Neural cell (in vitro differentiated cells): Measurements from ENCODE around the gene DNAJC5. TPM values are rescaled to one million over a fixed set of nuclear protein-coding genes. Genes with fewer than 3 reads are reported as not detected.

Experiments used
- H2AFZ ChIP-seq: fragments of 200-600, 300-800 bp; sonication (generic), shearing (Covaris generic); 2 replicates; pipeline ENCODE4 v1.6.0; 2014; ENCODE audit warnings: low read depth, mild to moderate bottlenecking, antibody characterized with exemption, low read length, moderate library complexity
- H3F3A ChIP-seq: fragments of 200-600 bp; shearing (Covaris generic); 2 replicates; pipeline ENCODE4 v1.6.1; 2016; ENCODE audit warnings: mild to moderate bottlenecking, moderate library complexity, mixed read lengths, antibody characterized with exemption, low read length; ENCODE audit not compliant: insufficient read depth, poor library complexity, severe bottlenecking
- H3K27ac ChIP-seq: fragments of 200-600, 300-800 bp; sonication (generic), shearing (Covaris generic); 2 replicates; pipeline ENCODE4 v1.5.1; 2014; ENCODE audit warnings: mild to moderate bottlenecking, low read length, moderate library complexity
- H3K27me3 ChIP-seq: fragments of 300-800, 200-600 bp; sonication (generic), shearing (Covaris generic); 2 replicates; pipeline ENCODE4 v1.6.0; 2014; ENCODE audit warnings: mild to moderate bottlenecking, low read depth, low read length, moderate library complexity; ENCODE audit not compliant: insufficient read depth
- H3K36me3 ChIP-seq: fragments of 300-800, 200-600 bp; sonication (generic), shearing (Covaris generic); 2 replicates; pipeline ENCODE4 v1.5.1; 2014; ENCODE audit warnings: mild to moderate bottlenecking, antibody characterized with exemption, low read length, moderate library complexity; ENCODE audit not compliant: insufficient read depth
- H3K4me2 ChIP-seq: fragments of 300-800, 200-600 bp; sonication (generic), shearing (Covaris generic); 2 replicates; pipeline ENCODE4 v1.6.0; 2014; ENCODE audit warnings: mild to moderate bottlenecking, low read length
- H3K4me3 ChIP-seq: fragments of 300-800, 200-600 bp; sonication (generic), shearing (Covaris generic); 2 replicates; pipeline ENCODE4 v1.5.1; 2014; ENCODE audit warnings: mild to moderate bottlenecking, low read length, moderate library complexity
- H3K79me2 ChIP-seq: fragments of 200-600 bp; shearing (Covaris generic); replicated peaks from 2 replicates; pipeline ENCODE4 v1.6.0; 2014; ENCODE audit warnings: mild to moderate bottlenecking, low read length, moderate library complexity; ENCODE audit not compliant: insufficient read depth
- H3K9ac ChIP-seq: fragments of 300-800, 200-600 bp; sonication (generic), shearing (Covaris generic); 2 replicates; pipeline ENCODE4 v1.6.1; 2016; ENCODE audit warnings: mild to moderate bottlenecking, low read length, mixed read lengths
- H3K9me2 ChIP-seq: fragments of 200-600 bp; shearing (Covaris generic); 2 replicates; pipeline ENCODE4 v1.6.1; 2016; ENCODE audit warnings: mild to moderate bottlenecking, low read length, mixed read lengths; ENCODE audit not compliant: insufficient read depth
- H3K9me3 ChIP-seq: fragments of 200-600, 300-800 bp; sonication (generic), shearing (Covaris generic); 2 replicates; pipeline ENCODE4 v1.6.1; 2016; ENCODE audit warnings: mild to moderate bottlenecking, mixed run types, low read length, moderate library complexity, mixed read lengths
- H4K20me1 ChIP-seq: fragments of 200-600 bp; shearing (Covaris generic); 2 replicates; pipeline ENCODE4 v1.6.1; 2016; ENCODE audit warnings: mild to moderate bottlenecking, mixed run types; ENCODE audit not compliant: insufficient read depth
- CTCF ChIP-seq: fragments of 450-650 bp; IDR thresholded peaks from 2 replicates; pipeline ENCODE4 v1.5.1; 2014; ENCODE audit warnings: antibody characterized with exemption, mild to moderate bottlenecking, moderate library complexity; ENCODE audit not compliant: poor library complexity, severe bottlenecking
- EP300 ChIP-seq: fragments of 450-650 bp; conservative IDR thresholded peaks from 2 replicates; pipeline ENCODE4 v1.6.1; 2014; ENCODE audit warnings: antibody characterized with exemption, mild to moderate bottlenecking, moderate library complexity; ENCODE audit not compliant: poor library complexity, severe bottlenecking
- EZH2 ChIP-seq: fragments of 200-600, 300-800 bp; shearing (Covaris generic), sonication (generic); IDR thresholded peaks from 2 replicates; pipeline ENCODE4 v1.6.1; 2014; ENCODE audit warnings: antibody characterized with exemption, low read length, borderline replicate concordance, mild to moderate bottlenecking; ENCODE audit not compliant: insufficient read depth, poor library complexity, severe bottlenecking
- MXI1 ChIP-seq: fragments of 450-650 bp; conservative IDR thresholded peaks from 2 replicates; pipeline ENCODE4 v1.6.1; 2014; ENCODE audit warnings: antibody characterized with exemption, mild to moderate bottlenecking; ENCODE audit not compliant: poor library complexity, severe bottlenecking
- POLR2AphosphoS5 ChIP-seq: IDR thresholded peaks from 2 replicates; pipeline ENCODE4 v1.6.1; 2012
- RAD21 ChIP-seq: fragments of 450-650 bp; conservative IDR thresholded peaks from 2 replicates; pipeline ENCODE4 v1.6.1; 2014; ENCODE audit warnings: antibody characterized with exemption, mild to moderate bottlenecking, moderate library complexity
- REST ChIP-seq: IDR thresholded peaks from 2 replicates; pipeline ENCODE4 v1.6.1; 2012; ENCODE audit warnings: borderline replicate concordance
- SMC3 ChIP-seq: fragments of 450-650 bp; conservative IDR thresholded peaks from 2 replicates; pipeline ENCODE4 v1.6.1; 2014; ENCODE audit warnings: antibody characterized with exemption, mild to moderate bottlenecking, moderate library complexity; ENCODE audit not compliant: poor library complexity
- TAF1 ChIP-seq: IDR thresholded peaks from 2 replicates; pipeline ENCODE4 v1.6.1; 2012; ENCODE audit warnings: low read depth
- polyA plus RNA-seq: library from polyadenylated mRNA; depleted of rRNA; stranded (reverse); fragments of >200 nt; gene quantifications from 2 replicates; pipeline ENCODE4 v1.2.3, GENCODE V29; 2014

Gene DNAJC5
- polyA plus RNA-seq, 1 donor from 2014 or later, result 82.8 TPM

DNA sequence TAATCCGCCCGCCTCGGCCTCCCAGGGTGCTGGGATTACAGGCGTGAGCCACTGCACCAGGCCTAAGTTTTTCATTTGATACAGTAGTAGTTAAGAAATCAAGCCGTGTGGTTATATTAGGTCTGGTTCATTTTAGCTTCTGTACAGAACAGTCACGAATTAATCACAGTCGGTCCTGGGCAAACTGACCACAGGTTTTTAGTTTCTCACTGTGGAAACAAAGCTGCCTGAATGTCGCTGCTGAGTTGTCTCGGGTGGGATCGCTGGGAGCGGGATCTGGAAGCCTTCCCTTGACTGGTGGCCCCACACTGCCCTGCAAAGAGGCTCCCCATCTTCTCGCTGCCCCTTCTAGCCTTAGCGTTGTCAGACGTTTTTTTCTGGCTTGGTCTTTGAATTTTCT is 42.7 kb downstream of the DNAJC5 start:
- Histone ChIP-seq H3K9me3 (no peaks in the 10 kb centered on the region), H3K9me2 (no peaks in the 10 kb centered on the region), H3K36me3 (peaks cover 3% of the 10 kb centered on the region), H3K27ac (no peak overlapping the region), H3K9ac (no peak overlapping the region), H3K27me3 (no peaks in the 10 kb centered on the region), H2AFZ (no peak overlapping the region), H3K4me3 (no peak overlapping the region), H3K79me2 (no peaks in the 10 kb centered on the region), H3K4me2 (no peak overlapping the region), H3F3A (no peaks in the 10 kb centered on the region), H4K20me1 (no peaks in the 10 kb centered on the region)
- TF ChIP-seq REST, result no peak
- no peak for TF ChIP-seq POLR2AphosphoS5
- TF ChIP-seq RAD21, result no peak
- no peak for TF ChIP-seq TAF1

- Histone ChIP-seq H3K27me3 (no peaks in the 10 kb centered on the region), H3K4me2 (no peak overlapping the region), H3K36me3 (no peaks in the 10 kb centered on the region), H3K4me3 (no peak overlapping the region), H2AFZ (no peak overlapping the region), H3K9me3 (no peaks in the 10 kb centered on the region), H3K27ac (no peak overlapping the region), H4K20me1 (no peaks in the 10 kb centered on the region), H3K9ac (no peak overlapping the region), H3K9me2 (no peaks in the 10 kb centered on the region), H3F3A (no peaks in the 10 kb centered on the region), H3K79me2 (no peaks in the 10 kb centered on the region)
- TF ChIP-seq POLR2AphosphoS5, result no peak
Observed at GRCh38 chr20:63939061-63939935, 44.4 kb downstream of the DNAJC5 start.

GRCh38 chr20:63940071-63940471 is 45.1 kb downstream of the DNAJC5 start:
- Histone ChIP-seq H3K9me2 (no peaks in the 10 kb centered on the region), H4K20me1 (no peaks in the 10 kb centered on the region), H3K27ac (no peak overlapping the region), H3K36me3 (no peaks in the 10 kb centered on the region), H3K4me2 (no peak overlapping the region), H3F3A (no peaks in the 10 kb centered on the region), H2AFZ (no peak overlapping the region), H3K9me3 (no peaks in the 10 kb centered on the region), H3K9ac (no peak overlapping the region), H3K27me3 (no peaks in the 10 kb centered on the region), H3K79me2 (no peaks in the 10 kb centered on the region), H3K4me3 (no peak overlapping the region)
- TF ChIP-seq EZH2, result no peak
- no peak for TF ChIP-seq RAD21
- TF ChIP-seq MXI1, result no peak
- TF ChIP-seq EP300, result no peak
- no peak for TF ChIP-seq SMC3
- no peak for TF ChIP-seq CTCF
- TF ChIP-seq REST, result no peak
- TF ChIP-seq POLR2AphosphoS5, result no peak
- TF ChIP-seq TAF1, result no peak
